Superior temporal gyrus (tissue), 1 donor: Measurements from ENCODE around the gene PLIN1.

ENCODE experiments used
- DNase-seq: peaks from one replicate; pipeline ENCODE4 v3.0.0-alpha.2; 2016; ENCODE audit errors: extremely low spot score

Gene PLIN1

DNA sequence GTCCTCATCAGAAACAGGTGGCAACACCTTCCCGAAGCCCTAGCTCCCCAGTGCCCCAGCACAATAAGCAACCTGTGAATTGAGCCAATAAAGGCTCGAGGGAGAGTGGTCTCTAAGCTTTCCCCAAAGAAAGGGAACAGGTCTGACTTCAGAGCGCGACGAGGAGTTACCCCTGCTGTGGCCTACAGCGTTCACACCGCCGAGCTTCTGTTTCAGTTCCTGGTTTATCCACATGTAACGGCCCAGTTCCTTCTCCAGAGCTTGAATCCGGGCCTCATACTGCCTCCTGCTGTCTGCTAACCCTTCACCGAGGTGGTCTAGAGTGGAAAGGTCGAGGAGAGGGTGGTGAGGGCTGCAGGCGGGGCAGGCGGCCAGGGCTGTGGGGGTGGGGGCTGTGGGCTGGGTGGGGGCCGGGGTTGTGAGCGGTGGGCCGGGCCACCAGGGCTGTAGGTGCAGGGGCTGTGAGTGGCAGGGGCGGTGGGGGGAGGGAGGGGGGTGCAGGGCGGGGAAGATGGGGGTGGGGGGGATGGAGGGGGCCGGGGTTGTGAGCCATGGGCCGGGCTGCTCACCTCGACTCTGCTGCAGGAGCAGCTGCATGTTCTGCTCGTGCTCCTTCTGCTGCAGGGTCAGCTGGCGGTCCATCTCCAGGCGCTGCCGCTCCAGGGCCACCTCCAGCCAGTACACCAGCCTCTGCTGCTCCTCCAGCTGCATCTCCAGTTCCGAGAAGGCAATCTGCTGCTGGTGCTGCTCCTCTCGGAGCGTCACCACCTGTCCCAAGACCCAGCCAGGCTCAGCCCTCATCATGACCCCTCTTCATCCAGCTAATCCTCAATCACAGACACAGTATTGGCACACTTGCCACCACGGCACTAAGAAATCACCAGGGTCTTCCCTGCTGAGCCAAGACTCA lies 50.1 kb downstream of the PLIN1 start:
- DNase-seq = no peak

DNA sequence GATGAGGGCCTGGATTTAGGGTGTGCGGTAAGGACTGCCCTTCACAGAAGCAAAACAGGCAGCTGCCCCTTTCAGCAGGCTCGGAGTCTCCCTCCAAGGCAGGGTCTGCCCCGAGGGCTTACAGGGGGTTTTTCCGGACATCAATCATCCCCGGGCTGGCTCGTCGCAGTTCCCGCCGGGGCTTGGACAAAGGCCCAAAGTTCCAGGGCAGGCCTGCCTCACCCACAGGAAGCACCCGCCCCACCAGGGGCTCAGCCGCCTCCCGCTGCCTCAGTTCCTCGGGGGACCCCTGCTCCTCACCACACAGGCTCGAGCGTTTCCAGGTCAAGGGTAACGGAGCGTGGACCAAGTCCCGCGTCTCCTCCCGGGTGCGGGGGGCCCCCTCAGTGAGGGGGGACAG lies 50.9 kb downstream of the PLIN1 start:
- DNase-seq = no peak

DNA sequence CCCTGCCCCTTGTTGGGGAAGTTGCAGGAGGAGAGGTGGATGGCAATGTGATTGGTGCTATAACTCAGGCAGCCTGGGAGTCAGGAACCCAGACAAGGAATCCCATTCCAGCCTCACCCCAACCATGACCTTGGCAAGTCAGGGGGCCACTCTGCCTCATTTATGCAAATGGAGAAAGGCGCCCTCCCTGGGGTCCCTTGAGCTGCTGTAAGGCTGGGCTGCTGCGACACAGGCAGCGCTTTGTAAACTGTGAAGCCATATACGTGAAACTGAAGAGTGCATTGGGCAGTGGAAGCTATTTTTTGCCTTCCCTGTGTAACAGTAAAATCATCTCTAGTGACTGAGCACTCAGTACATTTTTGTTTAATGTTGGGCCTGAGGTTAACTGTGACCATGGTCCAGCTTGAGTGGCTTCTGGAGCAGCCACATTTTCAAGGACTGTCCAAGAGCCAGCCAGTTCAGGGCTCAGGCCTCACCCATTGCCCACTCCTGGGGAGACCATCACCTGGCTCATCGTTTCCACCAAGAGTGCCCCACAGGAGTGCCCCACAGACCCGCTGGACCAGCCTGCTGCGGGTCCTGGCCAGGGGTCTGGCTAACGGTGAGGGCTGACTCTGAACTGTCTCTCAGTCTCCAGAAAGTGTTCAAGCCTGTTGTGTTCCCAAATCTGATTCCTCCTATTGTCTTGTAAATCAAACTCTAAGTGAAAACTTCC lies 51.8 kb downstream of the PLIN1 start:
- DNase-seq = no peak

DNA sequence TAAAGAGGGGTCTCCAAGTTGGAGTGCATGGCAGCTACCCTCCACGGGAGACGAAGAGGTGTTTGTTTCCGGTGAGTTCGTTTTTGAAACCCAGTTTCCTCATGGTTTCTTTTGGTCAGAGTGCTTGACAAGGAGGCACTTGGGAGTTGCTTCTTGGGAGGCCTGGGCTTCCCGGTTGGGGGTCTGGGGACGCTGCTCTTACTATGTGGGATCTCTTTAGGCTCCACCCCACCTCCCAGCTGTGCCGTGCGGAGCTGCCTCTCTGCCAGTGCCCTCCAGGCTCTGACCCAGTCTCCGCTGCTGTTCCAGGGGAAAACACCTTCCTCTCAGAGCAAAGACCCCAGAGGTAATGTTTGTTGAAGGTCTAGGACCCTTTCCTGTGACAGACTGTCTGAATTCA lies 53.5 kb downstream of the PLIN1 start:
- no peak for DNase-seq

DNA sequence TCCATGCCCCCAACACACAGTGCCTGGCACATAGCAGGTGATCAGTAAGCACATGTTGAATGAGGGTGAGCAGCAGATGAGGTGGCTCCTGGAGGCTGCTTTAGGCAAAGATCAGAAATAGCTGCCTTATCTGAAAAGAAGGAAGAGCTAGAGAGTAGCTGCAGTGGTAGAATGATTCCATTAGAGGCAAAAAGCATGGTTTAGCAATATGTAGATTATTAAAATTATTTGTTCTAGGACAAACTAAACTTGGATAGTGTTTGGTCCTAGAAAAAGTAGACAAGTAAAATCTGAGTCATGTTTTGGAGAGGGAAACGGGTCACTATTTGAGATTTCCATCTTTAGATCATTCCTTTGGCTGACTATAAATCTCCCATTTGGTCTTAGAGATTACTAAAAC lies 56.0 kb downstream of the PLIN1 start:
- DNase-seq = no peak

DNA sequence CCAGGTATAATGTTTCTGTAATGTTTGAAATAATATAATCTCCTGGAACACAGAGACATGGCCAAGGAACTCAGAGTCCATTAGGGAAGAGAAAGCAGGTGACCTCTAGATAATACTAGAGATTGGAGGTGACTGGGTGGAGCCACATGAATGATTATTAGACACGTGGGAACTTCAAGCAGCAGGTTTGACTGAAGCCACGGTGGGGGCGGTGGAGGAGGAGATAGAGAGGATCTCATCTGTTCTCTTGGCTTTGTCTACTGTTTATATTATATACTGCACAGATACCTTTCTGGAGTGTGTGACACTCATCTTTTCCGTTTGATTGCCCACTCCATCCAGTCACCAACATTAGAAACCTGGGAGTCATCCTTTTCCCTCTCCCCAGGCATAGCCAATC lies 57.6 kb downstream of the PLIN1 start:
- no peak for DNase-seq

DNA sequence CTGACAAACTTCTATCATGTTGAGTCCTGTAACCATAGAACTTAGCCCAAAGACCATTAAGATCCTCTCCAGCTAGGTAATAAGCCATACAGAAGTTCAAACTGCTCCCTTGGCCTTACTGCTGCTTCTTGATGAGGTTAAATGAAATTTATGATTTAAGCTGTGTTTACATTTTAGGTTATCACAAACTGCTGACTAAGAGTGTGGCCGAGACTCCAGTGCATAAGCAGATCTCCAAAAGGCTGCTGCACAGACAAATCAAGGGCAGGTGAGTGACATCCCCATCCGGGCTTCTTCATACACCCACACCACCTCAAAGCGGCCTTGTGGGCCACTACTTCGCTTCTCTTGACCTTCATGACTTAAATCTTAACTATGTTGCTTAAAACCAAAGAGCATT lies 62.9 kb downstream of the PLIN1 start:
- DNase-seq = no peak

DNA sequence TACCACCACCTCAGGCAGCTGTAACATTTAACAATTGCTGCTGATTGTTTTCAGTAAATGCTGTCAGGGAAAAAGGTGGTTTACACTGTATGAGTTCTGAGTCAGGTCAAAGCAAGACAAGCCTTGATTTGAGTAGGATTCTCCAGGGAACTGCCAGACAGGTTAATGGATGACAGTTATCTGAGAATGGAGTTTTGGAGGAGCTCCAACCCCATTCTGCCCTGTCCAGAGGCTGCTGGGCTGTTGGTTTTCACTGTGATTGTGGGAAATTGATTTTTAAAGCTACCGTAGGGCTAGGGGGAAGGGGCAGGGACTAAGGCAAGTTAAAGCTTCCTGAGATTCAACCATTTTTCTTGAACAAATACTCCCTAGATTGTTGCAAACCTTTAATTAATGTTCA lies 64.0 kb downstream of the PLIN1 start:
- DNase-seq = no peak
